22Rv1 (cell line): ENCODE results near the gene ATF6B.
"Not testable (repeated sequence)": the region's sequence is repeated elsewhere in the genome, so short reads cannot be mapped to it uniquely, and the experiment has no call there.

ENCODE experiments used
- H3K27ac ChIP-seq: fragments of 450-650 bp; 2 replicates; pipeline ENCODE4 v1.5.1; 2017
- CTCF ChIP-seq: fragments of 450-650 bp; IDR thresholded peaks from 2 replicates; pipeline ENCODE4 v1.5.1; 2017; ENCODE audit warnings: mild to moderate bottlenecking
- ZFX ChIP-seq: fragments of 450-650 bp; IDR thresholded peaks from 2 replicates; pipeline ENCODE4 v1.6.1; 2017; ENCODE audit warnings: antibody characterized with exemption, borderline replicate concordance

The ATF6B gene

GRCh38 chr6:32073101-32073500 lies 54.9 kb downstream of the ATF6B start:
- H3K27ac ChIP-seq: no peak overlapping the region

GRCh38 chr6:32070814-32071543 lies 57.1 kb downstream of the ATF6B start:
- no peak overlapping the region for H3K27ac ChIP-seq
- TF ChIP-seq ZFX: no peak
- no peak for TF ChIP-seq CTCF

More at GRCh38 chr6:32073101-32073500, 54.9 kb downstream of the ATF6B start:
- TF ChIP-seq ZFX (no peak), CTCF (no peak)

- TF ChIP-seq CTCF (no peak), ZFX (no peak)
- H3K27ac ChIP-seq: no peak overlapping the region
Measured at GRCh38 chr6:32069878-32070515, 58.0 kb downstream of the ATF6B start.

- TF ChIP-seq ZFX (no peak), CTCF (no peak)
- no peak overlapping the region for H3K27ac ChIP-seq
Measured at GRCh38 chr6:32069460-32069859, 58.6 kb downstream of the ATF6B start.

DNA sequence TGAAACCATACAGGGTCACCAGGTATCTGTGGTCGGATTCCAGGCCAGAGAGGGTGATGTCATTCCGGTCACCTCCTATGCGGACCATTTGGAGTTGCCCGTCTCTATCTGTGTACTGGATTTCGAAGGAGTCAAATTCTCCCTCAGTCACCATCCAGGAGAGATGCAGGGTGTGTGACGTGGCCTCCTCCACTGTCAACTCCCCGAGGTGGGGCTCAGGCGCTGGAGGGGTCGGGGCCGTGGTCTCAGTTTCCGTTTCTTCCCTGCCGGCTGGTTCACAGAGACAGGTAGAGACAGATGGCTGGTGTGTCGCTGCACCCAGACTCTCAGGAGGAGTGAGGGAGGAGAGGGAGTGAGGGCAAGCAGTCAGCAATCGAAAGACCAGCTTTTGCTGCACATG lies 59.2 kb downstream of the ATF6B start:
- TF ChIP-seq CTCF (no peak), ZFX (no peak)
- H3K27ac ChIP-seq: no peak overlapping the region

- not testable (repeated sequence) for H3K27ac ChIP-seq
Measured at GRCh38 chr6:32068315-32068714, 59.7 kb downstream of the ATF6B start.

DNA sequence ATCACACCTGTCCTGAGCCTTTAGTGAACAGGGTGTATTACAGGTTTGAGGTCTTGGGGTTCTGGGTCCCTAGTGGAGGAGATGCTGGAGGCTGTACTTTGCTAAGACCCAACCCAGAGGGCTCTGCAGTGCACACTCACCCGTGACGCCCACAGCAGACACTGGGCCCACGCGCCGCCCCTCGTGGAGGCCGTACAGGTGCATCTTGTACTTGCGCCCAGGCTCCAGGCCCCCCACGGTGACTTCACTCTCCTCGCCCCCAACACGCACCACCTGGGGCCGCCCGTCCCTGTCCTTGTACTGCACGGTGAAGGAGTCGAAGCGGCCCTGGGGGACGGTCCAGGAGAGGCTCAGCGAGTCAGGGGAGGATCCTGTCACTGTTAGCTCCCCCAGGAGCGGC lies 60.5 kb downstream of the ATF6B start:
- not testable (repeated sequence) for H3K27ac ChIP-seq
